Measurements from ENCODE around the gene LTBP1.

DNA sequence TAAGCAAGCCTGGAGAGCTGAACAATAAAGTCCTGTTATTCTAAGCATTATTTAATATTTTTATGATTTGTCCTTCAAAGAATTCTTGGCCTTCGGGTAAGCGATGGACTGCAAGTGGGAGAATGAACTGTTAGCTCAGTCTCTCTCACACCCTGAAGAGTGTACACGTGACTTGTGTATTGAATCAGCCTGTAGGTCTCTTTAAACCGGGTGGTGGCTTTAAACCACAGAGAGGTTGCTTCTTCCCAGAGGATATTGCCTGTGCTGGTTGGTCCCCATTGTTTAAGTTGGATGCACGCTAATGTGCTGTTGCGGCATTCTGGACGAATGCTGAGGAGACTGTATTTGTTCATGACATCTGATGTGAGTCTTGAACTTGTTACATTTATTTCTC lies 183.3 kb downstream of the LTBP1 start:
- TF ChIP-seq, protein P1, sequence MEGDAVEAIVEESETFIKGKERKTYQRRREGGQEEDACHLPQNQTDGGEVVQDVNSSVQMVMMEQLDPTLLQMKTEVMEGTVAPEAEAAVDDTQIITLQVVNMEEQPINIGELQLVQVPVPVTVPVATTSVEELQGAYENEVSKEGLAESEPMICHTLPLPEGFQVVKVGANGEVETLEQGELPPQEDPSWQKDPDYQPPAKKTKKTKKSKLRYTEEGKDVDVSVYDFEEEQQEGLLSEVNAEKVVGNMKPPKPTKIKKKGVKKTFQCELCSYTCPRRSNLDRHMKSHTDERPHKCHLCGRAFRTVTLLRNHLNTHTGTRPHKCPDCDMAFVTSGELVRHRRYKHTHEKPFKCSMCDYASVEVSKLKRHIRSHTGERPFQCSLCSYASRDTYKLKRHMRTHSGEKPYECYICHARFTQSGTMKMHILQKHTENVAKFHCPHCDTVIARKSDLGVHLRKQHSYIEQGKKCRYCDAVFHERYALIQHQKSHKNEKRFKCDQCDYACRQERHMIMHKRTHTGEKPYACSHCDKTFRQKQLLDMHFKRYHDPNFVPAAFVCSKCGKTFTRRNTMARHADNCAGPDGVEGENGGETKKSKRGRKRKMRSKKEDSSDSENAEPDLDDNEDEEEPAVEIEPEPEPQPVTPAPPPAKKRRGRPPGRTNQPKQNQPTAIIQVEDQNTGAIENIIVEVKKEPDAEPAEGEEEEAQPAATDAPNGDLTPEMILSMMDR (conservative IDR thresholded peaks at IDR 0.05 in 1 of 2, IDR thresholded peaks at IDR 0.05 in 1 of 2; ENCODE audit: extremely low read depth in 1 of 2, insufficient read depth in 1 of 2, low read depth in 1 of 2, low read length in 2 of 2): no peak
- TF ChIP-seq EZH2 (IDR thresholded peaks at IDR 0.05; ENCODE audit: borderline replicate concordance, low read length): no peak
